ENCODE measurements around the gene PSD2.

- TF ChIP-seq CTCF (IDR thresholded peaks at IDR 0.05; ENCODE audit: low read depth, low read length) (no peak), EZH2phosphoT487 (IDR thresholded peaks at IDR 0.05; ENCODE audit: low read depth) (no peak)
Measured at GRCh38 chr5:139763280-139763929, 32.2 kb upstream of the PSD2 start.

Data from OCI-LY3 (cell line).